HAP-1 (cell line): Measurements from ENCODE around the gene CAPRIN1.

Experiments
- DNase-seq, 2 experiments: peaks; one replicate each; pipeline ENCODE4 v3.0.0-alpha.2; 2016 to 2020; ENCODE audit warnings: low spot score in 2 of 2
- H3K27me3 ChIP-seq: fragments of 250-450 bp; sonication (Bioruptor Pico); 2 replicates; pipeline ENCODE4 v1.5.1; 2020; ENCODE audit warnings: low read depth, mild to moderate bottlenecking, moderate library complexity
- H3K36me3 ChIP-seq: fragments of 250-450 bp; sonication (Bioruptor Pico); replicated peaks from 2 replicates; pipeline ENCODE4 v1.5.1; 2020; ENCODE audit warnings: mild to moderate bottlenecking
- H3K4me1 ChIP-seq: fragments of 250-450 bp; sonication (Bioruptor Pico); 2 replicates; pipeline ENCODE4 v1.5.1; 2020; ENCODE audit warnings: mild to moderate bottlenecking
- H3K4me3 ChIP-seq: fragments of 250-450 bp; sonication (Bioruptor Pico); 2 replicates; pipeline ENCODE4 v1.5.1; 2020; ENCODE audit warnings: mild to moderate bottlenecking, moderate library complexity
- H3K9me3 ChIP-seq: fragments of 250-450 bp; sonication (Bioruptor Pico); 2 replicates; pipeline ENCODE4 v1.5.1; 2020; ENCODE audit warnings: mild to moderate bottlenecking, moderate library complexity
- in situ Hi-C: fragments of 300-500 bp; cut with MboI; formaldehyde crosslinking; loops from 3 replicates; pipeline ENCODE4 v1.14.3; 2020; ENCODE audit warnings: low sequenced_read_pairs, inconsistent platforms, mixed read lengths

CAPRIN1 gene, protein sequence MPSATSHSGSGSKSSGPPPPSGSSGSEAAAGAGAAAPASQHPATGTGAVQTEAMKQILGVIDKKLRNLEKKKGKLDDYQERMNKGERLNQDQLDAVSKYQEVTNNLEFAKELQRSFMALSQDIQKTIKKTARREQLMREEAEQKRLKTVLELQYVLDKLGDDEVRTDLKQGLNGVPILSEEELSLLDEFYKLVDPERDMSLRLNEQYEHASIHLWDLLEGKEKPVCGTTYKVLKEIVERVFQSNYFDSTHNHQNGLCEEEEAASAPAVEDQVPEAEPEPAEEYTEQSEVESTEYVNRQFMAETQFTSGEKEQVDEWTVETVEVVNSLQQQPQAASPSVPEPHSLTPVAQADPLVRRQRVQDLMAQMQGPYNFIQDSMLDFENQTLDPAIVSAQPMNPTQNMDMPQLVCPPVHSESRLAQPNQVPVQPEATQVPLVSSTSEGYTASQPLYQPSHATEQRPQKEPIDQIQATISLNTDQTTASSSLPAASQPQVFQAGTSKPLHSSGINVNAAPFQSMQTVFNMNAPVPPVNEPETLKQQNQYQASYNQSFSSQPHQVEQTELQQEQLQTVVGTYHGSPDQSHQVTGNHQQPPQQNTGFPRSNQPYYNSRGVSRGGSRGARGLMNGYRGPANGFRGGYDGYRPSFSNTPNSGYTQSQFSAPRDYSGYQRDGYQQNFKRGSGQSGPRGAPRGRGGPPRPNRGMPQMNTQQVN

GRCh38 chr11:34051349-34052035, at the start of gene CAPRIN1:
CAPRIN1 (plus strand) TSS chr11:34051731; CDS start chr11:34052421, 690 bp downstream.
- no peaks in the 10 kb centered on the region for H3K9me3 ChIP-seq
- DNase-seq: peak; percentile 87 to 96
- peak within 1 kb of the TSS; percentile 92 for H3K4me3 ChIP-seq
- peaks cover 25% of the 10 kb centered on the region for H3K4me1 ChIP-seq
- in situ Hi-C loops: no loop called here
- H3K36me3 ChIP-seq: peaks cover 40% of the 10 kb centered on the region
- no peaks in the 10 kb centered on the region for H3K27me3 ChIP-seq

DNA sequence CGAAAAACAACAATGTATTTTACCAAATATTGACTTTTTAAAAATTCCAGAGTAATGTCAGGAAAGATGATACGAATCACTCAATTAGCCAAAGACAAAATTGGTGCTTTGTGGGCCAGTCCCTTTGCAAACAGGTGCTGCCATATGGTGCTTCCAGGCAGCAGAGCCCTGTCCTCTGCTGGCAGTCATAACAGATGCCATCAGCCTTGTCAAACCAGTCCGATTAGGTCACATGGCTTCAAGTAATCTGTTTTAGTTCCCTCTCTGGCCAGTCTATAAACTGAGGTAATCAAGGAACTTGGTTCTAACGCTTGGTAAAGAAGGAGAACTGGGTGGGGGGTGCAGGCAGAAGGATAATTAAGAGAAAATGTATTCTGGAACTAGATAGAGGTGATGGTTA, 49.1 kb upstream of the CAPRIN1 start:
- Histone ChIP-seq H3K36me3 (no peaks in the 10 kb centered on the region), H3K27me3 (peaks cover 5% of the 10 kb centered on the region; the same call in 1 of the 2 replicates), H3K4me1 (peaks cover 8% of the 10 kb centered on the region), H3K9me3 (no peaks in the 10 kb centered on the region), H3K4me3 (no peak overlapping the region)
- DNase-seq: no peak
- in situ Hi-C loops: no loop called here

DNA sequence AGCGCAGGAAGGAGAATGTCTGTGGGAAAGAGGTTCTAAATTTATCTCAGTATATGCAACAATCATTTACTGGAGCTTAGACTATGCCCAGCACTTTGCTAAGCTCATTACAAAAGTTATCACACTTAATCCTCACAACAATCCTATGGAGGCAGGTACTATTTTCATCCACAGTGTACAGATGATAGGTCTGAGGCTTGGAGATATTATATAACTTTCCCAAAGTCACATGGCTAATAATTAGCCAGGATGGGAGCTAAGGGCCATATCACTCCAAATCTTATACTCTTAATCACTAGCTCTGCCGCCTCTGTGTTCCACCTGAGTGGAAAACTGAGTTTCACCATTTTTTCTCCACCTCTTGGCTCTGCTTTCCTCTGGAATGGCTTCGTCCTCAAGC, 47.3 kb upstream of the CAPRIN1 start:
- in situ Hi-C loops: no loop called here
- H3K4me3 ChIP-seq: no peak overlapping the region
- peaks cover 8% of the 10 kb centered on the region for H3K4me1 ChIP-seq
- no peak for DNase-seq
- H3K27me3 ChIP-seq: peaks cover 5% of the 10 kb centered on the region; the same call in 1 of the 2 replicates
- no peaks in the 10 kb centered on the region for H3K9me3 ChIP-seq
- H3K36me3 ChIP-seq: no peaks in the 10 kb centered on the region

- DNase-seq: no peak
- no peaks in the 10 kb centered on the region for H3K4me1 ChIP-seq
- H3K4me3 ChIP-seq: no peak overlapping the region
- peaks cover 5% of the 10 kb centered on the region; the same call in 1 of the 2 replicates for H3K27me3 ChIP-seq
- H3K9me3 ChIP-seq: no peaks in the 10 kb centered on the region
- in situ Hi-C loops: no loop called here
- no peaks in the 10 kb centered on the region for H3K36me3 ChIP-seq
Observed at GRCh38 chr11:34006876-34007275, 44.7 kb upstream of the CAPRIN1 start.

GRCh38 chr11:34012734-34013133, 38.8 kb upstream of the CAPRIN1 start:
- no peaks in the 10 kb centered on the region for H3K36me3 ChIP-seq
- no peak for DNase-seq
- no peaks in the 10 kb centered on the region for H3K9me3 ChIP-seq
- no peaks in the 10 kb centered on the region for H3K4me1 ChIP-seq
- no peaks in the 10 kb centered on the region for H3K27me3 ChIP-seq
- in situ Hi-C loops: no loop called here
- H3K4me3 ChIP-seq: no peak overlapping the region

DNA sequence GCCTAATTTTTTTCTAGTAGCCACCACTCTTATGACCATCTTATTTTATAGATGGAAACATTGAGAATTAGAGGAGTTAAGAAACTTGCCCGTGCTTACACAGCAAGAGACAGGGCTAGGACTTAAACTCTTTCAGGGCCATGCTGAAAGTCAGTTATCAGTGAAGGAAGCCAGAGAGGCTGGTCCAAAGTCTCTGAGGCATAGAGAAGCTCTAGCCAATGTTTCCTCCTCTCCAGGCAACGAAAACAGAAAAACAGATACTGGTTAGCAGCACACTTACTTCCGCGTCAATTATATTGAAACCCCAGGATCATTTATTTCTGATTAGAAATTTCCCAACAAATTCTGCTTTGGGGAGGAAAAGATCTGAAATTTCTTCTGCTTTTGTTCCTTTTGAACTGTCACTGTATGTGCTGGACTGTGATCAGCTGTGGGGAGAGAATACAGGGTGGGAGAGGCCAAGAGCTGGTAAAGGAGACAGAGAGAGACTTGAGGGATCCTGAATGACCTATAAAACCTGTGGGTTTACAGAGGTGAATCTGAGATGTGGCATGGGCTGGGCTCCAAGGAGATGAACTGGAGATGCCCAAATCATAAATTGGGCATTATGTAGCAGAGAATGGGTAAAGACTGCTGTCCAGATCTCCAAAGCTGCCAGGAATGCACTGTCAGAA, 37.5 kb upstream of the CAPRIN1 start:
- Histone ChIP-seq H3K9me3 (no peaks in the 10 kb centered on the region), H3K4me1 (no peaks in the 10 kb centered on the region), H3K27me3 (no peaks in the 10 kb centered on the region), H3K36me3 (no peaks in the 10 kb centered on the region), H3K4me3 (no peak overlapping the region)
- in situ Hi-C loops: no loop called here
- DNase-seq: no peak

- no peak overlapping the region for H3K4me3 ChIP-seq
- no peak for DNase-seq
- H3K4me1 ChIP-seq: no peaks in the 10 kb centered on the region
- no peaks in the 10 kb centered on the region for H3K36me3 ChIP-seq
- no peaks in the 10 kb centered on the region for H3K9me3 ChIP-seq
- in situ Hi-C loops: no loop called here
- H3K27me3 ChIP-seq: no peaks in the 10 kb centered on the region
Observed at GRCh38 chr11:34021977-34022735, 29.4 kb upstream of the CAPRIN1 start.

DNA sequence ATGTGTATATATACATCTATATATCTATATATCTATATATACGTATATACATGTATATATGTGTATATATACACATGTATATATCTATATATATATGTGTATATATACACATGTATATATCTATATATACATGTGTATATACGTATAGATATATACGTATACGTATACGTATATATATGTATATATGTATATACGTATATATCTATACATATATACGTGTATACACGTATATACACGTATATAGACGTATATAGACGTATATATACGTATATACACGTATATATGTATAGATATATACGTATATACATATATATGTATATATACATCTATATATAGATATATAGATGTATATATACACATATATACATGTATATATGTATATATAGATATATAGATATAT, 25.1 kb upstream of the CAPRIN1 start:
- H3K4me1 ChIP-seq: no peaks in the 10 kb centered on the region
- H3K4me3 ChIP-seq: no peak overlapping the region
- in situ Hi-C loops: no loop called here
- H3K27me3 ChIP-seq: no peaks in the 10 kb centered on the region
- no peaks in the 10 kb centered on the region for H3K9me3 ChIP-seq
- no peaks in the 10 kb centered on the region for H3K36me3 ChIP-seq
- DNase-seq: no peak

- no peak overlapping the region for H3K4me3 ChIP-seq
Observed at GRCh38 chr11:34027516-34028408, 23.8 kb upstream of the CAPRIN1 start.

DNA sequence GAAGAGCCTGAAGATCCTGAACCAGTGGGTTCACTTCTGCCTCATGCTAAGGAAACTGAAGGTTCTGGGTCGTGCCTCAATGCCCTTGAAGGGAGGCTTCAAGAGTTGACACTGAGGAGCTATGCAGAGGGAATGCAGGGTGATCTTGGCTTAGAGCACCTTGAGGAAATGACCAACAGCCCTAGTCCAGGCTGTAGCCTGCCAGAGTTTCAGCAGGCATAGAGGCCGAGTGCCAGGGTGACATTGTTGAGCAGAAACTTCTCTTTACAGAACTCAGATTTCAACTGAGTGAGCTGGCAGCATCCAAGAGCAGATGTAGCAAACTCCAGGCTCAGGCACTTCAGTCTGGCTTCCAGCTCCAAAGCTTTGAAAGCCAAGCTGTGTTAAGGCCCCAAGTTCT, 23.1 kb upstream of the CAPRIN1 start:
- no peak overlapping the region for H3K4me3 ChIP-seq
- DNase-seq: no peak
- no peaks in the 10 kb centered on the region for H3K4me1 ChIP-seq
- H3K36me3 ChIP-seq: no peaks in the 10 kb centered on the region
- no peaks in the 10 kb centered on the region for H3K9me3 ChIP-seq
- H3K27me3 ChIP-seq: no peaks in the 10 kb centered on the region
- in situ Hi-C loops: no loop called here

More at GRCh38 chr11:34027516-34028408, 23.8 kb upstream of the CAPRIN1 start:
- H3K4me1 ChIP-seq: no peaks in the 10 kb centered on the region
- no peaks in the 10 kb centered on the region for H3K27me3 ChIP-seq
- no peak for DNase-seq
- in situ Hi-C loops: no loop called here
- no peaks in the 10 kb centered on the region for H3K9me3 ChIP-seq
- no peaks in the 10 kb centered on the region for H3K36me3 ChIP-seq

- H3K36me3 ChIP-seq: no peaks in the 10 kb centered on the region
- H3K27me3 ChIP-seq: no peaks in the 10 kb centered on the region
- no peaks in the 10 kb centered on the region for H3K4me1 ChIP-seq
- in situ Hi-C loops: no loop called here
- no peaks in the 10 kb centered on the region for H3K9me3 ChIP-seq
- H3K4me3 ChIP-seq: no peak overlapping the region
- DNase-seq: no peak
Observed at GRCh38 chr11:34029176-34029575, 22.4 kb upstream of the CAPRIN1 start.

- in situ Hi-C loops: no loop called here
- no peak for DNase-seq
- Histone ChIP-seq H3K27me3 (no peaks in the 10 kb centered on the region), H3K36me3 (no peaks in the 10 kb centered on the region), H3K9me3 (no peaks in the 10 kb centered on the region), H3K4me1 (no peaks in the 10 kb centered on the region), H3K4me3 (no peak overlapping the region)
Observed at GRCh38 chr11:34030382-34030781, 21.1 kb upstream of the CAPRIN1 start.
